Activated CD4-positive, alpha-beta T cell treated with anti-CD3 and anti-CD28 coated beads, Interleukin-2, amount 50 U/mL, for 48 hours (primary cell): ENCODE measurements around the gene PLEKHH3.

Experiments
- DNase-seq, 2 experiments: peaks; one replicate each; pipeline ENCODE4 v3.0.0-alpha.2; 2020

Gene PLEKHH3

GRCh38 chr17:42686520-42687128 lies 9.8 kb upstream of the PLEKHH3 start:
- no peak for DNase-seq

- no peak for DNase-seq
Measured at GRCh38 chr17:42685831-42686230, 9.0 kb upstream of the PLEKHH3 start.

DNA sequence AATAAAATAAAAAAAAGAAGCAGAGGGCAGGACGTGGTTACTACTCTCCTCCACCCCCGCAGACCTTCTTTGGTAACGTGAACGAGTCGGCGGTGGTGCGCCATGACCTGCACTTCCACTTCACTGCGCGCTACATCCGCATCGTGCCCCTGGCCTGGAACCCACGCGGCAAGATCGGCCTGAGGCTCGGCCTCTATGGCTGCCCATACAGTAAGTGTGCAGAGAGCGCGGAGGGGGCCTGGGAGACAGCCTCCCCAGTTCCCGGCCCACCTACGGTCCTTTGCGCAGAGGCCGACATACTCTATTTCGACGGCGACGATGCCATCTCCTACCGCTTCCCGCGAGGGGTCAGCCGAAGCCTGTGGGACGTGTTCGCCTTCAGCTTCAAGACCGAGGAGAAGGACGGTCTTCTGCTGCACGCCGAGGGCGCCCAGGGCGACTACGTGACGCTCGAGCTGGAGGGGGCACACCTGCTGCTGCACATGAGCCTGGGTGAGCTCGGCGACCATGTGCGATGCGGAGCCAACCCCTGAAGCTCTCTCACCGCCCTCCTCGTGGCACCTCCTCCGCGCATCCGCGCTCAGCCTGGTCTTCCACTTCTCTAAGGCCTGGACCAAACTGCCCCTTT lies 8.2 kb upstream of the PLEKHH3 start:
- no peak for DNase-seq

DNA sequence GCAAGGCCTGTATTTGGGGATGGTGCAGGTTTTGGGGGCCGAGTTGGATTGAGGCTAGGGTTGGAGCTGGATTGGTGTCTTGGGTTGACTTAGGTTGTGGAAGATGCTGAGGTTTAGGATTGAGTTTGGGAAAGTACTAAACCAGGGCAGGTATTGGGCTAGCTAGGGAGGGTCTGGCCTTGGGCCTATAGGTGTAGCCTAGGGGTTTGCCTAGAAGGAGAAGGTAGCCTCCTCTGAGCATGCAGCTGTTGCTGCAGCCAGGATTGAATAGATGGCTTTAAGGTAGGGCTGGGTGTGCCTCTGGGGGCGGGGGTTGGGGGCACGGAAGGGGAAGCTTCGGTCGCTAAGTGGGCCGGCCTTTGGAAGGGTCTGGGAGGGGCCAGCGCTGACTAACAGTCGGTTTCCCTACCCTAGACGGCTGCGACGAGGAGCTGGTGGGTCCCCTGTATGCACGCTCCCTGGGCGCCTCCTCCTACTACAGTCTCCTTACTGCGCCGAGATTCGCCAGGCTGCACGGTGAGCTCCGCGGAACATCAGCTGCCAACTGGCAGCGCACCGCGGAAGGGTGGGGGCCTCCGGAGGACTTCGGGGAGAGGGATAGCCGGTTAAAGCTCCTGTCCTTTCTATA lies 6.7 kb upstream of the PLEKHH3 start:
- no peak for DNase-seq

- peak; percentile 41 to 48 for DNase-seq
Measured at GRCh38 chr17:42682722-42683403, 6.1 kb upstream of the PLEKHH3 start.

DNA sequence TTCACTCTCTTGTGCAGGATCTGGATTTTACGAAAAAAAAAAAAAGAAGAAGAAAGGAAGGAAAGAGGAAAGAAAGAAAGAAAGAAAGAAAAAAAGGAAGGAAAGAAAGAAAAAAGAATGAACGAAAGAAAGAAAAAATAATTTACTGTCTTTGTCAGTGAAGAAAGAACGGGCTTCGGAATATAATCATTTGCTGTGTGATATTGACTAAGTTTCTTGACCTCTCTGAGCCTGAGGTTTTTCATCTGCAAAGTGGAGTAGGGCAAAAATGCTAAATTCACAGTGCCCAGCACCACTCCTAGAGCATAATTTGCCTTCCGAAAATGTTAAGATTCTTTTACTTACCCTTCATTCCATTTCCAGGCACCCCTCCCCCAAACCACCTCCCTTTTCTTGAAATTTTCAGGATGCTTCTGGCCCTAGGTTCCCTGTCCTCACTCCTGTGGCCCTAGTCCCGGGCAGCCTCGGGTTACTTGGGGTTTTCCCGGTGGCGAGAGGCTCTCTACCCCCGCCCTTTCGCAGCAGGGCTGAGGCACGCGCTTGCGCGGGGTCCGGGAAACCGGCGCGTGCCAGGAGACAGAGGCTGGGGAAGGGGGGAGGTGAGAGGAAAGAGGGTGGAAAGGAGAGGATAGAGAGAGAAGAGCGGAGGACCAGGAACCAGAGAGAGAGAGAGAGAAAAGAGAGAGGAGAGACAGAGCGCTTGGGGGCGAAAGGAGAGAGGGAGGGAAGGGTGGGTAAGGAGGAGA lies 5.4 kb upstream of the PLEKHH3 start, which contains the start of gene CNTNAP1:
CNTNAP1 (plus strand) TSS at position 556 of the 746 bp plus-strand sequence. CDS start 299 bp downstream, outside the sequence.
- peak; percentile 39 to 52 for DNase-seq

DNA sequence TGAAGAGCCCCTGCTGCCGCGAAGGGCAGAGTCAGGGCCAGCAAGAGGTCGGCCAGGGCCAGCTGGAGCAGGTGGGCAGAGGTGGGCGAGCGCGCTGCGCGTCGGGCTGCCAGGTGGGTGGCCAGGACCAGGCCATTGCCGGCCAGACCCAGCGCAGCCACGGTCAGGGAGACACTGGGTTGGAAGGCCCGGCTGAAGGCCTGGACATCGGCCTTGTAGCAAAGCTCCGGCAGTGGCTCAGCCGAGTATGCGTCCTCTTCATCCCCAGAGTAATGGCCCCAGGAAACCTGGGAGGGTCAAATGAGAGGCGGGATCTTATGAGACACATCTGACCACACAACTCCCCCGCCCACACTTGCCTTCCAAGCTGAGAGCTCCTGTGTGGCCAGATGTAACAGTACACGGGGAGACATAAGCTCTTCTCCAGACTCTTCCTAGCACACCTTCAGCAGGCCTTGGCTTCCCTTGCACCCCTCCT lies 3.6 kb upstream of the PLEKHH3 start:
- no peak for DNase-seq

DNA sequence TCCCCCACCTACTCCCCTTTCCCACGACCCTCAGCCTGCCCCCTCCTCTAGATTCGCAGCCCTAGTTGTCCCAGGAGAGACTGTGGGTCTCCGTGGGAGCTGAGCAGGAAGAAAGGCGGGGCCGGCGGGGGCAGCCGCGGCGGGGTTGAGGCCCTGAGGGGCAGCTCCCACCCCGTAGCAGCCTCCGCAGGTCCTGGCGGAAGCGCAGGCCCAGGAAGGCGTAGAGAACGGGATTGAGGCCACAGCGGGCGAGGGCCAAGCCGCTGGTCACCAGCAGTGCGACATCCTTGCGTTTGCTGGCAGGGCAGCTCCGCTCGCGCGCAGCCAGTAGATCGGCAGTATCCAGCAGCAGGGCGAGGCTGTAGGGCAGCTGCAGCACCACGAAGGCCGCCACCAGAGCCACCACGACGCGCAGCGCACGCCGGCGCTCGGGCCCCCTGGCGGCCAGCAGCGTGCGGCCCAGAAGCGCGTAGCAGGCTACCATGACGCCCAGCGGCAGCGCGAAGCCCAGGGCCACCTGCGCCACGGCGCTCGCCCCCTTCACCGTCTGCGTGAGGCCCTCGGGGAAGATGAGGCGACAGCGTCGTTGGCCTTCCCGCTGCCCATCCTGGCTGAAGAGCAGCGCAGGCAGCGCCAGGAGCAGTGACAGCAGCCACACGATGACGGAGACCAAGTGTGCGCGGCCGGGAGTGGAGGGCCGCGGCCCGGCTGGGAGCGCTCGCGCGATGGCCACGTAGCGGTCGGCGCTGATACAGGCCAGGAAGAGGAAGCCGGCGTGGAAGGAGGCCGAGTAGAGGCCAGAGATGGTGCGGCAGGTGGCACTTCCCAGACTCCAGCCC lies 2.9 kb upstream of the PLEKHH3 start:
- peak; percentile 72 to 77 for DNase-seq

DNA sequence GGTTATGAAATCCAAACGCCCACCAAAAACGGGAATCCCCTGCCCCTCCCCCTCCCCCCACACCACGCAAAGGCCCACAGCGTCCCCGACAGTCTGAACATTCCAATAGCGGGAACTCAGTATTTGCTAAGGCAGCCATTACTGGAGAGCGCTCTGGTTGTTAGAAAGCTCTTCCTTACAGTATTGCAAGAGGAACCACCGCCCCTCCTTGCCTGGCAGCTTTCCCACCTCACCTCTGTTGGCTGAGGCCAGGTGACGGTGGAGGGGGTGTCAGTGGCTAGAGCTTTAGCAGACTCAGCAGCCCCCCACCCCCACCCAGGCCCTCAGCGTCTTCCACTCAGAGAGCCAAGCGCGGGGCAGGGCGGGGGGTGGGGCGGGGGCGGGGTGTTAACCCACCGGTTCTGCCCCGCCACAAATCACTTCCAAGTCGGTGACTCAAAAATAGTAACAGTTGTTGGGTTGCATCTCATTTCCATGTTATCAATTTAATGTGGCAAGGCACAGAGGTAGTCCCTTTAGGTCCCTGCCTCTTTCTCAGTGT lies 2.2 kb upstream of the PLEKHH3 start:
- DNase-seq = peak; percentile 46 to 52

GRCh38 chr17:42677921-42678781 lies 1.4 kb upstream of the PLEKHH3 start:
- DNase-seq = peak; percentile 81 to 86

DNA sequence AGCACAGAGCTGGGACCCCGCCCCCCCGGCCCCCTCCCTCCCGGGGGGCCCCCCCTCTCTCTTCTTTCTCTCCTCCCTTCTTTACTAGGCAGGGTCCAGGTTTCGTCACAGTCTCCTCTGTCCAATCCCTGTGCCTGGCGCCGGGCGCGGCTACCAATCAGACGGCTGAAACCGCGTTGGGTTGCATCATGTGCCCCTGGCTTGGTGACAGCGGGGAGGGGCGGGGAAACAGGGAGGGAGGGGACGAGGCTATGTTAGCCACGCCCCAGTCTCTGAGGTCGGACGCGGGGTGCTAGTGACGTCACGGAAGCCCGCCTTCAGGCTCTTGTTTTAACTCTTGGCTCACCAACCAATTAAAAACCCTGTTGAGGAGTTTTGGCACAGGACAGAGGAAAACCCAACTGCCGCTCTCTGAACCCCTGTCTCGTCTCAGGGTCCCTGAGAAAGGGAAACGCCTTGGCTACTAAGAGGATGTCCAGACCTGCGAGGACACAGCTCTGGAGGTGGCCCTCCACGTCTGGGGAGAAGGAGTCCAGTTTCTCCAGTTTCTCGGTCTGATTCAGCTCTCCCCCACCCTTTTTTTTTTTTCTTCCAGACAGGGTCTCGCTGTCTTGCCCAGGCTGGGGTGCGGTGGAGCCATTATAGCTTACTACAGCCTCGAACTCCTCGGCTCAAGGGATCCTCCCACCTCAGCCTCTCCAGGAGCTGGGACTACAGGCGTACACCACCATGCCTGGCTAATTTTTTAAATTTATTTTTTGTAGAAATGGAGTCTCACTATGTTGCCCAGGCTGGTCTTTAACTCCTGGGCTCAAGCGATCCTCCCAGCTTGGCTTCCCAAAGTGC lies 441 bp upstream of the PLEKHH3 start:
- peak; percentile 99 to 100 for DNase-seq

- DNase-seq = no peak
Measured at GRCh38 chr17:42675965-42676423, 800 bp downstream of the PLEKHH3 start.

- no peak for DNase-seq
Measured at GRCh38 chr17:42675348-42675964, 1.3 kb downstream of the PLEKHH3 start.

- no peak for DNase-seq
Measured at GRCh38 chr17:42674755-42675347, 1.9 kb downstream of the PLEKHH3 start.

- DNase-seq = no peak
Measured at GRCh38 chr17:42673885-42674754, 2.7 kb downstream of the PLEKHH3 start.

- no peak for DNase-seq
Measured at GRCh38 chr17:42673266-42673884, 3.4 kb downstream of the PLEKHH3 start.

- no peak for DNase-seq
Measured at GRCh38 chr17:42672038-42672437, 4.8 kb downstream of the PLEKHH3 start.
